HepG2 (cell line): ENCODE measurements around the gene CCM2. TPM values are rescaled to one million over a fixed set of nuclear protein-coding genes. Genes with fewer than 3 reads are reported as not detected.

ENCODE experiments used
- ATAC-seq: fragments of 200-7000 bp; cut with Tn5 transposase; 3 replicates; pipeline ENCODE4 v1.9.1; 2020; ENCODE audit warnings: mild to moderate bottlenecking, moderate library complexity
- BruUV-seq: library from RNA; stranded (reverse); fragments of 400-500 nt; replicated peaks from 2 replicates; lab custom pipeline; 2021; lab: Mats Ljungman, UMichigan
- CTCF ChIA-PET: fragments of 300-600 bp; formaldehyde crosslinking; extraction: SDS; loops from one replicate; lab custom pipeline; 2021; ENCODE audit warnings: low total read pairs, inconsistent platforms, low intra/inter-chr PET ratio; lab: Yijun Ruan, JAX
- POLR2A ChIA-PET: fragments of 350-600 bp; sonication (Branson Sonifier 250); formaldehyde crosslinking; loops from one replicate; lab custom pipeline; 2020; ENCODE audit warnings: antibody characterized with exemption, inconsistent platforms; lab: Yijun Ruan, JAX
- DNase-seq: peaks from one replicate; pipeline ENCODE4 v3.0.0-alpha.2; 2015; ENCODE audit warnings: low spot score
- FAIRE-seq: peaks from 3 replicates; lab custom pipeline; 2011; peaks lifted over from hg19 to GRCh38; lab: Jason Lieb, UNC
- H2AFZ ChIP-seq: one replicate; pipeline ENCODE4 v1.6.1; 2011; ENCODE audit warnings: low read length, inconsistent platforms
- H3K27ac ChIP-seq: fragments of 300-600 bp; 3 replicates; pipeline ENCODE4 v1.8.0; 2011; ENCODE audit warnings: mixed run types, mild to moderate bottlenecking, mixed read lengths, low read length, inconsistent platforms; ENCODE audit not compliant: insufficient read depth; ENCODE audit errors: extremely low read length
- H3K27me3 ChIP-seq, 2 experiments: fragments of 200-600 bp in 1 of 2; 2 replicates in 1 of 2; 3 replicates in 1 of 2; pipeline versions ENCODE4 v1.6.0 to v1.8.0; 2011; ENCODE audit warnings: low read length in 2 of 2, mild to moderate bottlenecking in 2 of 2, moderate library complexity in 2 of 2, inconsistent platforms in 1 of 2; ENCODE audit not compliant: insufficient read depth in 2 of 2, control insufficient read depth in 1 of 2
- H3K36me3 ChIP-seq, 2 experiments: fragments of 200-600 bp in 1 of 2; replicated peaks in 1 of 2; 2 replicates in 1 of 2; 3 replicates in 1 of 2; pipeline versions ENCODE4 v1.5.1 to v1.8.0; 2011; ENCODE audit warnings: low read length in 2 of 2, inconsistent platforms in 1 of 2; ENCODE audit not compliant: insufficient read depth in 2 of 2, control insufficient read depth in 1 of 2
- H3K4me1 ChIP-seq: 2 replicates; pipeline ENCODE4 v1.5.1; 2012; ENCODE audit warnings: low read length, inconsistent platforms; ENCODE audit not compliant: insufficient read depth
- H3K4me2 ChIP-seq: 2 replicates; pipeline ENCODE4 v1.6.0; 2011; ENCODE audit warnings: low read depth, low read length, inconsistent platforms
- H3K4me3 ChIP-seq, 3 experiments: fragments of 200-600 bp in 1 of 3; sonication (generic), shearing (Covaris generic) in 1 of 3; replicated peaks in 1 of 3; 2 replicates each; pipeline ENCODE4 v1.5.1; 2011 to 2016; ENCODE audit warnings: low read length in 3 of 3, inconsistent platforms in 2 of 3, low read depth in 2 of 3, mild to moderate bottlenecking in 2 of 3, control low read depth in 1 of 3, mixed read lengths in 1 of 3; ENCODE audit not compliant: insufficient read depth in 1 of 3
- H3K79me2 ChIP-seq: one replicate; pipeline ENCODE4 v1.6.1; 2011; ENCODE audit warnings: low read length, inconsistent platforms; ENCODE audit not compliant: insufficient read depth
- H3K9ac ChIP-seq: 2 replicates; pipeline ENCODE4 v1.6.0; 2011; ENCODE audit warnings: mild to moderate bottlenecking, low read depth, low read length, inconsistent platforms; ENCODE audit not compliant: insufficient read depth
- H3K9me3 ChIP-seq: 2 replicates; pipeline ENCODE4 v1.5.1; 2012; ENCODE audit warnings: mild to moderate bottlenecking, low read length
- H4K20me1 ChIP-seq: 2 replicates; pipeline ENCODE4 v1.6.0; 2011; ENCODE audit warnings: inconsistent platforms, mild to moderate bottlenecking, low read length, moderate library complexity; ENCODE audit not compliant: insufficient read depth
- DNMT1 ChIP-seq: sonication (generic); formaldehyde crosslinking; IDR thresholded peaks from 2 replicates; pipeline ENCODE4 v1.5.1; 2020; ENCODE audit warnings: mild to moderate bottlenecking, missing genetic modification reagents
- FOXC1 ChIP-seq: sonication (generic); formaldehyde crosslinking; IDR thresholded peaks from 2 replicates; pipeline ENCODE4 v1.8.0; 2022; ENCODE audit warnings: mild to moderate bottlenecking, missing genetic modification reagents, borderline replicate concordance
- GFI1 ChIP-seq: sonication (generic); formaldehyde crosslinking; IDR thresholded peaks from 2 replicates; pipeline ENCODE4 v1.5.0; 2020; ENCODE audit warnings: missing genetic modification reagents, mild to moderate bottlenecking, borderline replicate concordance
- MYC ChIP-seq: sonication (generic); formaldehyde crosslinking; IDR thresholded peaks from 2 replicates; pipeline ENCODE4 v1.9.0; 2021; ENCODE audit warnings: missing genetic modification reagents, borderline replicate concordance
- SNRNP70 ChIP-seq: fragments of 200-400 bp; formaldehyde crosslinking; IDR thresholded peaks from 2 replicates; pipeline ENCODE4 v1.6.1; 2017; ENCODE audit warnings: mild to moderate bottlenecking, low read depth, low read length, moderate library complexity
- TCF7L2 ChIP-seq: IDR thresholded peaks from 2 replicates; pipeline ENCODE4 v1.6.1; 2011; ENCODE audit warnings: mild to moderate bottlenecking, low read depth, low read length, moderate library complexity
- THAP7 ChIP-seq: sonication (generic); formaldehyde crosslinking; IDR thresholded peaks from 2 replicates; pipeline ENCODE4 v1.8.1; 2023; ENCODE audit warnings: mild to moderate bottlenecking, missing genetic modification reagents
- ZNF18 ChIP-seq: sonication (generic); formaldehyde crosslinking; IDR thresholded peaks from 2 replicates; pipeline ENCODE4 v1.8.0; 2022; ENCODE audit warnings: mild to moderate bottlenecking, missing genetic modification reagents; ENCODE audit not compliant: insufficient replicate concordance
- WGBS: methylation state at CpG from one replicate; pipeline ENCODE4 v1.1.6; 2017; ENCODE audit warnings: low lambda C conversion rate; 5-methylcytosine and 5-hydroxymethylcytosine counted together
- in situ Hi-C: cut with HindIII; loops from 2 replicates; pipeline ENCODE4 v1.10.0; 2017; ENCODE audit warnings: low pct_unique_long_range_greater_than_20kb; ENCODE audit not compliant: extremely low pct_ligation_motif_present
- intact Hi-C: fragments of 100-400 bp; cut with micrococcal nuclease; formaldehyde crosslinking; loops from one replicate; pipeline ENCODE4 v1.10.0; 2022; ENCODE audit not compliant: unreplicated experiment
- polyA plus RNA-seq, 8 experiments: library from polyadenylated mRNA; depleted of rRNA in 3 of 8; stranded (reverse) in 7 of 8; unstranded in 1 of 8; fragments of >200 nt; fragmentation: Illumina TruSeq in 4 of 8; extraction: Trizol in 4 of 8; gene quantifications; 2 replicates each; pipeline versions ENCODE4 v1.2.1 to v1.2.3, GENCODE V29; 2011 to 2016; ENCODE audit warnings: low read depth in 4 of 8, missing spikeins in 1 of 8, mixed read lengths in 1 of 8; ENCODE audit not compliant: insufficient read depth in 1 of 8
- total RNA-seq, 5 experiments: library from RNA; depleted of rRNA; stranded (reverse); fragments of >200 nt; fragmentation: Illumina TruSeq; extraction: Trizol; gene quantifications; 2 replicates each; pipeline ENCODE4 v1.2.3, GENCODE V29; 2016; ENCODE audit warnings: low read depth in 1 of 5
- TF ChIP-seq, protein P1 (sequence below), 2 experiments: IDR thresholded peaks; 2 replicates each; pipeline ENCODE4 v1.6.1; 2011 to 2012; ENCODE audit warnings: low read length in 2 of 2, borderline replicate concordance in 1 of 2, low read depth in 1 of 2, mild to moderate bottlenecking in 1 of 2, moderate library complexity in 1 of 2

Gene CCM2
- total and polyA plus RNA-seq, 2 of the 13 experiments (the other 11 are each of a cell fraction or from before 2014, with no cell fraction given), result 13.7 to 15.8 TPM

DNA sequence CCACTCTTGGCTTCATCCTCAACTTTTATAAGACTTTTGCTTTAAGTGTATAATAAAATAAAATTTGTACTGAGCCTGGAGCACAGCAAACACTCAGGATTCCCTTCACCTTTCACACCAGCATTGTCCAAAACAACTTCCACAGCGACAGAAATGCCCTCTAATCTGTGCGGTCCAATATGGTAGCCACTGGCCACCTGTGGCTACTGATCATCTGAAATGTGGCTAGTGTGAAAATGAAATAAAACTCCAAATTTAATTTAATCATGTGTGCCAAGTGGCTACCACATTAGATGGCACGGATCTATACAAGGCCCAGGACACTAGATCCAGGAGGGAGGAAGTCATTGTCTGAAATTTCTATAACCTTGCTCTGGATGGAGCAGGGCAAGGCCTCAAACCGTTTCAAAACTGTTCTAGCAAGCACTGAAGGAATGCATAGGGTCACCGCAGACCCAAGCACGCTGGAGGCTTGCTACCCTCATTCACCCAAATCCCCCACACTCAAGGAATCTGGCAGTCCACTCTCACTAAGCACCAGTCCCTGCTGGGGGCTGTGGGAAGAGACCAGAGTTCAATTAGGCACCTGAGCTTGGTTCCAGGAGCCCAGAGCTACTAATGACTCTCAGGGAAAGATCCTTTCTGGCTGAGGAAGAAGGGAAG is 14.8 kb upstream of the CCM2 start:
- DNase-seq (no peak), FAIRE-seq (no peak), ATAC-seq (no peak)
- Histone ChIP-seq H3K27me3 (no peaks in the 10 kb centered on the region), H3K79me2 (no peaks in the 10 kb centered on the region), H3K27ac (no peak overlapping the region), H3K9me3 (no peaks in the 10 kb centered on the region), H4K20me1 (no peaks in the 10 kb centered on the region), H3K4me2 (no peak overlapping the region), H3K4me3 (no peak overlapping the region), H3K9ac (no peak overlapping the region), H2AFZ (no peak overlapping the region), H3K36me3 (no peaks in the 10 kb centered on the region), H3K4me1 (peaks cover 14% of the 10 kb centered on the region)
- TF ChIP-seq TCF7L2, result no peak
- TF ChIP-seq THAP7 (CRISPR knock-in tag), result no peak
- TF ChIP-seq, protein P1, sequence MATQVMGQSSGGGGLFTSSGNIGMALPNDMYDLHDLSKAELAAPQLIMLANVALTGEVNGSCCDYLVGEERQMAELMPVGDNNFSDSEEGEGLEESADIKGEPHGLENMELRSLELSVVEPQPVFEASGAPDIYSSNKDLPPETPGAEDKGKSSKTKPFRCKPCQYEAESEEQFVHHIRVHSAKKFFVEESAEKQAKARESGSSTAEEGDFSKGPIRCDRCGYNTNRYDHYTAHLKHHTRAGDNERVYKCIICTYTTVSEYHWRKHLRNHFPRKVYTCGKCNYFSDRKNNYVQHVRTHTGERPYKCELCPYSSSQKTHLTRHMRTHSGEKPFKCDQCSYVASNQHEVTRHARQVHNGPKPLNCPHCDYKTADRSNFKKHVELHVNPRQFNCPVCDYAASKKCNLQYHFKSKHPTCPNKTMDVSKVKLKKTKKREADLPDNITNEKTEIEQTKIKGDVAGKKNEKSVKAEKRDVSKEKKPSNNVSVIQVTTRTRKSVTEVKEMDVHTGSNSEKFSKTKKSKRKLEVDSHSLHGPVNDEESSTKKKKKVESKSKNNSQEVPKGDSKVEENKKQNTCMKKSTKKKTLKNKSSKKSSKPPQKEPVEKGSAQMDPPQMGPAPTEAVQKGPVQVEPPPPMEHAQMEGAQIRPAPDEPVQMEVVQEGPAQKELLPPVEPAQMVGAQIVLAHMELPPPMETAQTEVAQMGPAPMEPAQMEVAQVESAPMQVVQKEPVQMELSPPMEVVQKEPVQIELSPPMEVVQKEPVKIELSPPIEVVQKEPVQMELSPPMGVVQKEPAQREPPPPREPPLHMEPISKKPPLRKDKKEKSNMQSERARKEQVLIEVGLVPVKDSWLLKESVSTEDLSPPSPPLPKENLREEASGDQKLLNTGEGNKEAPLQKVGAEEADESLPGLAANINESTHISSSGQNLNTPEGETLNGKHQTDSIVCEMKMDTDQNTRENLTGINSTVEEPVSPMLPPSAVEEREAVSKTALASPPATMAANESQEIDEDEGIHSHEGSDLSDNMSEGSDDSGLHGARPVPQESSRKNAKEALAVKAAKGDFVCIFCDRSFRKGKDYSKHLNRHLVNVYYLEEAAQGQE (IDR thresholded peaks at IDR 0.05; ENCODE audit: borderline replicate concordance in 1 of 2, low read depth in 1 of 2, low read length in 2 of 2), result no peak
- TF ChIP-seq GFI1 (CRISPR knock-in tag), result no peak
- no peak for TF ChIP-seq SNRNP70
- no peak for TF ChIP-seq MYC (CRISPR knock-in tag)
- TF ChIP-seq FOXC1, result no peak
- no peak for TF ChIP-seq DNMT1 (CRISPR knock-in tag)
- no peak for TF ChIP-seq ZNF18 (CRISPR knock-in tag)
- intact Hi-C loops, result no loop called here
- in situ Hi-C loops, result no loop called here
- 55% methylated on average over 6 of the region's 6 CpGs for WGBS
- POLR2A ChIA-PET, result no interaction called here
- CTCF ChIA-PET, result no interaction called here
- BruUV-seq, result no TSS peak
